Measurements from ENCODE around the gene YWHAQ.
"Not testable (repeated sequence)": the region's sequence is repeated elsewhere in the genome, so short reads cannot be mapped to it uniquely, and the experiment has no call there.

DNA sequence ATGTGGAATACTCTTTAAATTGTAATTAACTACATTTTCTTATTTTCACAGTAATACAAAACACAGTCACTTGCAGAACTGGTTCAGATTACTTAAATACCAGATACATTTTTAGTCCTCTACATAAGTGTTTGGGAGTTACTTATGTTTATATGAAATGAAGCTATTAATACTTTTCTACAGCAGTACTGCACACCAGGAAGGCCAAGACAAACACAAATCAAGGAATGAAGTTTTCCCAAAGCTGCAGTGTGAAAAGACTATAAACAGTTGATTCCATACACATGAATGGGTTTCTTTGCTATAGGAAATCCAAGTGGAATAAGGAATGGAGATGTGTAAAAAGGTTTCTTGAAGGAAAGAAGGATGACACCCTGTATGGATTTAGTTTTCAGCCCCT lies 45.9 kb downstream of the YWHAQ start:
- TF ChIP-seq, protein P1, sequence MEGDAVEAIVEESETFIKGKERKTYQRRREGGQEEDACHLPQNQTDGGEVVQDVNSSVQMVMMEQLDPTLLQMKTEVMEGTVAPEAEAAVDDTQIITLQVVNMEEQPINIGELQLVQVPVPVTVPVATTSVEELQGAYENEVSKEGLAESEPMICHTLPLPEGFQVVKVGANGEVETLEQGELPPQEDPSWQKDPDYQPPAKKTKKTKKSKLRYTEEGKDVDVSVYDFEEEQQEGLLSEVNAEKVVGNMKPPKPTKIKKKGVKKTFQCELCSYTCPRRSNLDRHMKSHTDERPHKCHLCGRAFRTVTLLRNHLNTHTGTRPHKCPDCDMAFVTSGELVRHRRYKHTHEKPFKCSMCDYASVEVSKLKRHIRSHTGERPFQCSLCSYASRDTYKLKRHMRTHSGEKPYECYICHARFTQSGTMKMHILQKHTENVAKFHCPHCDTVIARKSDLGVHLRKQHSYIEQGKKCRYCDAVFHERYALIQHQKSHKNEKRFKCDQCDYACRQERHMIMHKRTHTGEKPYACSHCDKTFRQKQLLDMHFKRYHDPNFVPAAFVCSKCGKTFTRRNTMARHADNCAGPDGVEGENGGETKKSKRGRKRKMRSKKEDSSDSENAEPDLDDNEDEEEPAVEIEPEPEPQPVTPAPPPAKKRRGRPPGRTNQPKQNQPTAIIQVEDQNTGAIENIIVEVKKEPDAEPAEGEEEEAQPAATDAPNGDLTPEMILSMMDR (IDR thresholded peaks at IDR 0.05) = not testable (repeated sequence)
- TF ChIP-seq POLR2AphosphoS5 (IDR thresholded peaks at IDR 0.05); POLR2A (IDR thresholded peaks at IDR 0.05; ENCODE audit: low read depth); EP300 (IDR thresholded peaks at IDR 0.05): not testable (repeated sequence)
